Tibial artery (tissue), 4 donors: ENCODE measurements around the gene WTAP.
A peak's percentile ranks its signal among the peaks of the same experiment; 100 is the strongest.

Experiments
- DNase-seq, 2 donors: peaks; one replicate each; pipeline ENCODE4 v3.0.0-alpha.2; 2019
- H3K27ac ChIP-seq, 2 donors: fragments of 200-600 bp; sonication (generic) in 1 of 2; 1 replicate in 1 of 2; 2 replicates in 1 of 2; pipeline ENCODE4 v1.5.1; 2018 to 2019; ENCODE audit warnings: mild to moderate bottlenecking in 1 of 2
- H3K27me3 ChIP-seq, 2 donors: fragments of 200-600 bp; sonication (generic) in 1 of 2; one replicate each; pipeline versions ENCODE4 v1.5.1 to v1.6.0; 2016 to 2019
- H3K36me3 ChIP-seq, 3 donors: fragments of 200-600 bp; sonication (generic) in 2 of 3; one replicate each; pipeline ENCODE4 v1.5.1; 2016 to 2019; ENCODE audit warnings: mild to moderate bottlenecking in 2 of 3
- H3K4me1 ChIP-seq, 4 donors: fragments of 200-600 bp; sonication (generic) in 2 of 4; 1 replicate in 3 of 4; 2 replicates in 1 of 4; pipeline ENCODE4 v1.5.1; 2016 to 2019
- H3K4me3 ChIP-seq, 2 donors: fragments of 200-600 bp; sonication (generic) in 1 of 2; 1 replicate in 1 of 2; 2 replicates in 1 of 2; pipeline ENCODE4 v1.5.1; 2018 to 2019; ENCODE audit warnings: mild to moderate bottlenecking in 2 of 2
- H3K9me3 ChIP-seq, 3 donors: fragments of 200-600 bp; sonication (generic) in 1 of 3; one replicate each; pipeline ENCODE4 v1.5.1; 2016 to 2019
- CTCF ChIP-seq, 2 experiments: fragments of 200-600 bp in 1 of 2; fragments of 450-650 bp in 1 of 2; IDR thresholded peaks; one replicate each; pipeline ENCODE4 v1.5.1; 2017 to 2019; ENCODE audit warnings: antibody characterized with exemption in 2 of 2, mild to moderate bottlenecking in 1 of 2, moderate library complexity in 1 of 2
- intact Hi-C: fragments of 100-400 bp; cut with DNase I; formaldehyde crosslinking; loops from one replicate; pipeline ENCODE4 v1.15.0; 2023; ENCODE audit warnings: low total_unique reads

WTAP gene

GRCh38 chr6:159726918-159727716 lies at the start of gene WTAP:
TSS of gene WTAP (plus strand) at chr6:159727506. CDS start at chr6:159736266, 8,760 bp downstream.
- no peak for TF ChIP-seq CTCF (IDR thresholded peaks at IDR 0.05)
- intact Hi-C loops: loop anchor here (2.0 to 5.0 kb wide), 3 partner anchors 34 to 62 kb away; partner anchors contain the start of genes ACAT2, SOD2 and TCP1
- peaks cover 0 to 42% (median 22%) of the 10 kb centered on the region in 4 donors for H3K4me1 ChIP-seq

GRCh38 chr6:159677506-159678165 lies 49.7 kb upstream of the WTAP start:
- Histone ChIP-seq H3K36me3 (peaks cover 27 to 52% (median 47%) of the 10 kb centered on the region in 3 donors), H3K4me3 (no peak overlapping the region), H3K4me1 (no peaks in the 10 kb centered on the region), H3K9me3 (no peaks in the 10 kb centered on the region), H3K27me3 (no peaks in the 10 kb centered on the region), H3K27ac (no peak overlapping the region)
- DNase-seq: no peak
- intact Hi-C loops: no loop called here
- no peak for TF ChIP-seq CTCF (IDR thresholded peaks at IDR 0.05)

More at GRCh38 chr6:159726918-159727716, at the start of gene WTAP:
- DNase-seq: peak; percentile 93 to 98
- no peaks in the 10 kb centered on the region for H3K27me3 ChIP-seq
- no peaks in the 10 kb centered on the region for H3K9me3 ChIP-seq
- no peaks in the 10 kb centered on the region for H3K36me3 ChIP-seq
- peak within 1 kb of the TSS; percentile 84 to 96 for H3K4me3 ChIP-seq
- peak within 1 kb of the TSS; percentile 99 for H3K27ac ChIP-seq

- TF ChIP-seq CTCF (IDR thresholded peaks at IDR 0.05): no peak
- Histone ChIP-seq H3K9me3 (no peaks in the 10 kb centered on the region), H3K4me1 (no peaks in the 10 kb centered on the region), H3K27ac (no peak overlapping the region), H3K4me3 (no peak overlapping the region), H3K36me3 (peaks cover 36 to 61% (median 56%) of the 10 kb centered on the region in 3 donors), H3K27me3 (no peaks in the 10 kb centered on the region)
- intact Hi-C loops: no loop called here
- no peak for DNase-seq
Observed at GRCh38 chr6:159678574-159678973, 48.7 kb upstream of the WTAP start.

GRCh38 chr6:159679091-159680077 lies 47.9 kb upstream of the WTAP start:
- DNase-seq: no peak
- H3K4me1 ChIP-seq: no peaks in the 10 kb centered on the region
- peak overlapping the region in 1 of 2 donors; percentile 12 for H3K27ac ChIP-seq

More at GRCh38 chr6:159679091-159680077, 47.9 kb upstream of the WTAP start:
- Histone ChIP-seq H3K9me3 (no peaks in the 10 kb centered on the region), H3K4me3 (no peak overlapping the region), H3K27me3 (no peaks in the 10 kb centered on the region), H3K36me3 (peaks cover 45 to 70% (median 65%) of the 10 kb centered on the region in 3 donors)
- no peak for TF ChIP-seq CTCF (IDR thresholded peaks at IDR 0.05)
- intact Hi-C loops: no loop called here
